ENCODE data around the gene SIPA1L3. TPM values are rescaled to one million over a fixed set of nuclear protein-coding genes. Genes with fewer than 3 reads are reported as not detected.
"Not testable (repeated sequence)": the region's sequence is repeated elsewhere in the genome, so short reads cannot be mapped to it uniquely, and the experiment has no call there.

The SIPA1L3 gene
- total RNA-seq, 2 donors from 2014 or later = 136 to 180 TPM

DNA sequence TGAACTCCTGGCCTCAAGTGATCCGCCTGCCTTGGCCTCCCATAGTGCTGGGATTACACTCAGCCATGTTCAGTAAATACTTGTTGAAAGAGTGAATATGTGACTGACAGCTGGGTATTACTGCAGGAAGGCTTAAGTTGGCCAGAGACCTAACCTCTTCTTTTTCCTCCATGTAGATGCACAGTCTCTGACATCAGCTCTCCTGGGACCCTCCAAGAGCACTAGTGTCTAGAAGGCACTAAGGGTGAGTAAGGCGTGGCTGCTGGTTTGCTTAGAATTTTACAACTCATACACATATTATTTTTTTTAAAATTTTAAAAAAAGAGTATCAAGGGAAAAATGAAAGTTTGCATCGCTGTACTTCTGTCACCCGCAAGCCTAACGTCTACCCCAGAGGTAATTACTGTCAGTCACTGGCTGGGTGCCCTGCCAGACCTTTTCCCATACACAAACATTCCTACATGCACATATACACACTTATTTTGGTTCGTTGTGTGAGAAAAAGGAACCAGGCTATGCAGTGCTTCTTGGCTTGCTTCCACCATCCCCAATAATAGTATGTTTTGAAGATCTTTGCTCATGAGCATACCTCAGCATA is 122.0 kb downstream of the SIPA1L3 start:
- no peak for ATAC-seq
- DNase-seq = no peak
- intact Hi-C loops (cut with DNase I, micrococcal nuclease) = no loop called here

GRCh38 chr19:38030001-38030400 is 123.0 kb downstream of the SIPA1L3 start:
- DNase-seq; ATAC-seq; intact Hi-C loops (cut with DNase I, micrococcal nuclease): not testable (repeated sequence)

DNA sequence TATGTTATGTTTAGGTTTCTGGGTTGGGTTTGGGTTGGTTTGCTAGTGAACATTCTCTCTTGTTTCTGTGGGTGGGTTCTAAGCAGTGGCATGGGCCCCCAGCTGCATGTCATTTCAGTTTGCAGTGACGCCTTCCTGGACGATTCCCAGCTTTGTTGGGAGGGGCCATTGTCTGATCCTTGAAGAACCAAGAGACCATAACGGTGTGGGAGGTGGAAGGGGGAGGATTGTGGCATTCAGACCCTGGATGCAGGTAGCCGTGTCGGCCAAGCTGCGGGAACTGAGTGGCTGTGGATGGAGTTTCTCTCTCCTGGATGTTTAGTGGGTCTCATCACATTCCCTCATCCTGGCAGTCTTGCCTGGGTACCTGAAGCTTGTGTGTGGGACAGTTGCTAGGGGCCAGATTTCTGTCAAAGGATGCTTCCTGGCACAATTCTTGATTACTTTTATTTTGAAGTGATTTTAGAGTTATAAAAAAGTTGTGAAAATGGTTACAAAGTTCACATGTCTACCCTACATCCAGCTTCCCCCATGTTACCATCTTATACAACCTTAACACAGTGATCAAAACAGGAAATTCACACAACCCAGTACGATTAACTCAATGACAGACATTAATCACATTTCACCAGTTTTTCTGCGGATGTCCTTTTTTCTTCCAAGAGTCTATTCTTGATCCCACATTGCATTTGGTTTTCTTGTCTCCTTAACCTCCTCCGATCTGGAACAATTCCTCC is 123.8 kb downstream of the SIPA1L3 start:
- intact Hi-C loops (cut with DNase I, micrococcal nuclease) = no loop called here
- ATAC-seq (no peak), DNase-seq (no peak)

DNA sequence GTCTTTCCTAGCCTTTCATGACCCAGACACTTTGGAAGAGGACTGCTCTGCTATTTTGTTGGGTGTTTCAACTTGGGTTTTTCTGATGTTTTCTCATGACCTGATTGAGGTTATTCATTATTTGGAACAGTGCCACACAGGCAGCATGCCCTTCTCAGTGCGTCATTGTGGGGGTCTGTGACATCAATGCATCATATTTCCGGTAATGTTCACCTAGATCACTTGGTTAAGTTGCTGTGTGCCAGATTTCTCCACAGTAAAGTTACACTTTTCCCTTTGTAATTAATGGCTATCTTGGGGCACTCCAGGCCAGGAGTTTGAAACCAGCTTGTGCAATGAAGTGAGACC is 124.4 kb downstream of the SIPA1L3 start:
- ATAC-seq = no peak
- no peak for DNase-seq
- intact Hi-C loops (cut with DNase I, micrococcal nuclease) = no loop called here

DNA sequence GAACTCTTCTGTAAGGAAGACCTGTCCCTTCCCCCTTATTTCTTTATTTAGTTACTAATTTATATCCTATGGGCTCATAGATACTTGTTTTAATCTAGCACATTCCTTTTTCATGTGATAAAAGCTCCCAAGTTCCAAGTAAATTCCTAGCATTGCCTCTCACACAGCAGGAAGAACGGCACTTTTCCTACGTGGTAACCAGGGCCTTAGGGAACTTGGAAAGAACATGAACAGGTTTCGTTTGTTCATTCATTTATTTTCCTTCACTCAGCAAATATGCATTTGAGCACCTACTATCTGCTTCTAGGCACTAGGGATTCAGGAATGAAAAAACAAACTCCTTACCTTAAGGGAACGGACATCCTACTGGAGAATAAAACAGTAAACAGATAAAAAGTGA is 125.1 kb downstream of the SIPA1L3 start:
- DNase-seq (no peak), ATAC-seq (no peak)
- intact Hi-C loops (cut with DNase I, micrococcal nuclease) = no loop called here

- intact Hi-C loops (cut with DNase I, micrococcal nuclease) = no loop called here
- no peak for DNase-seq
- no peak for ATAC-seq
These were observed 125.9 kb downstream of the SIPA1L3 start for GRCh38 chr19:38032951-38033350.

DNA sequence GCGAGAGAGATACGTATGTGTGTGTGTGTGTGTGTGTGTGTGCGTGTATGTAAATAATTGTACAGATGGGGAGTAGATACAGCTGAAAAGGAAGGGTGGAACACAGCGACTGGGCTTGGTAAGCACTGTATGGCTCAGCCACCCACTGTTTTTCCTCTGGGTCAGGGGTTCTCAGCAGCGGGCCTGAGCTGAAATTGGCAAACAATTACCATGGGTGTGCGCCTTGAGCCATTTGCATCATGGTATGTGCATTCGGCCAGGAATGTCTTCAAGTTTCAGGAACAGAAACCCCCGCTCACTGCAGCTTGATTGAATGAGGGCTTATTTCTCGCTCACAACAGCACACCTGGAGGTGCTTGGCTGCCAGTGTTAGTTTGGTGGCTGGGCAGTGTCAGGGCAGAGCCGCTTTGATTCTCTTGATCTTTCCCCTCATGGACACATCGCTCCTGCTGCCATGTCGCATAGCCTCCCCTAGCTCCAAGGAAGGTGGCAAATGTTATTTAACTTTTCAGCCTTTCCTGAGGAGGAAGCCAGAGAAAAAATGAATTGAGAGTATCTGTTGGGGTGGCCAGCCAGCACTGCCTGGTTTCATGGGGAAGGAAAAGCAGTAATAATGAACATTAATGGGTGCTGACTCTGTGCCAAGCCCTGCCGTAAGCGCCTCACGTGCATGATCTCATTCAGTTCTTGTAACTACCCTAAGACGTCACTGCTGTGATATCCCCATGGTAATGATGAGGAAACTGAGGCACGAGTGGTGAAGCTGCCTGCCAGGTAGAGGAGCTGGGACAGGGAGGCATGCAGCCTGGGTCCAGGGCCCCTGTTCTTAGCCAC is 126.9 kb downstream of the SIPA1L3 start:
- peak in 1 of 2 donors; percentile 23 for DNase-seq
- ATAC-seq = peak; percentile 21
- intact Hi-C loops (cut with DNase I, micrococcal nuclease) = no loop called here

- DNase-seq (no peak), ATAC-seq (no peak)
- intact Hi-C loops (cut with DNase I, micrococcal nuclease) = no loop called here
These were observed 127.5 kb downstream of the SIPA1L3 start for GRCh38 chr19:38034492-38034860.

DNA sequence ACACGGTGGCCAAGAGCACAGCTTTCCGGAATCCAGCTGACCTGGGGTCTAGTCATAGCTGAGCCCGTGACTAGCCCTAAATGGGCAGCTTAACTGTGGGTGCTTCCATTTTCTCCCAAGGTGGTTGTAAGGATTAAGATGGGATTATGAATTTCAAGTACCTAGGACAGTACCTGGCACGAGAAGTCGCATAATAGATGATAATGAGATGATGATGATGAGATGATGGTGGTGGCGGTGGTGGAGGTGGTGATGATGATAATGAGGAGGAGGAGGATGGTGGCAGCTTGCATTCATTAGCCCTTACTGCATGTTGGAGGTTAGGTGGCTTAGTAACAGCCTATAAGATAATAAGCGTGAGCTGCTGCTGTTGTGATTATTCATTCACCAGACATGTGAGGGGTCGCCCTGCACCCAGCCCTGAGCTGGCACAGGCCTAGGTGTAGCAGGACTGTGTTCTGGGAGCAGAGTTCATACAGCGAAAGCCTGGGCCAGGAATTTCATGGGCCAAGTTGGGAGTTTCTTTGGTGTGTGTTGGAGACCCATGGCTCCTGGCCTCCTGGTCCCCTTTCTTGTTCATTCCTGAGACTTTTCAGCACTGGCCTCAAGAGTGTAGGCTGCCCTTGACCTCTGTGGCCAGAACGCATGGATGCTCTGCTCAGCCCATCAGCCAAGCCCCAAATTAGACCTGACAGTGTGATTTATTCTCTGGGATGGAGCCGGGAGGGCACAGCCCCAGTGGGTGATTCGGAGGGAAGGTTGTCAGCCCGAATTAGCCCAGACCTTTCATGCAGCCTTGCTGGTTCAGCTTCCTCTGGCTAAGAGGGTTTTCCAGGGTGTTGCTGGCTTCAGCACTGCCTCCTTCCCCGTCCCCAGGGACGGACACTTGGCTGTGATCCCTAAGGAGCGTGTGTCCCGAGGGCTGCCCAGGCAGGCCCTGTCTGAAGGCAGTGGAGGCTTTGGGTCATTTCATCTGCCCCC is 128.8 kb downstream of the SIPA1L3 start:
- no peak for ATAC-seq
- intact Hi-C loops (cut with DNase I, micrococcal nuclease) = no loop called here
- DNase-seq = no peak

DNA sequence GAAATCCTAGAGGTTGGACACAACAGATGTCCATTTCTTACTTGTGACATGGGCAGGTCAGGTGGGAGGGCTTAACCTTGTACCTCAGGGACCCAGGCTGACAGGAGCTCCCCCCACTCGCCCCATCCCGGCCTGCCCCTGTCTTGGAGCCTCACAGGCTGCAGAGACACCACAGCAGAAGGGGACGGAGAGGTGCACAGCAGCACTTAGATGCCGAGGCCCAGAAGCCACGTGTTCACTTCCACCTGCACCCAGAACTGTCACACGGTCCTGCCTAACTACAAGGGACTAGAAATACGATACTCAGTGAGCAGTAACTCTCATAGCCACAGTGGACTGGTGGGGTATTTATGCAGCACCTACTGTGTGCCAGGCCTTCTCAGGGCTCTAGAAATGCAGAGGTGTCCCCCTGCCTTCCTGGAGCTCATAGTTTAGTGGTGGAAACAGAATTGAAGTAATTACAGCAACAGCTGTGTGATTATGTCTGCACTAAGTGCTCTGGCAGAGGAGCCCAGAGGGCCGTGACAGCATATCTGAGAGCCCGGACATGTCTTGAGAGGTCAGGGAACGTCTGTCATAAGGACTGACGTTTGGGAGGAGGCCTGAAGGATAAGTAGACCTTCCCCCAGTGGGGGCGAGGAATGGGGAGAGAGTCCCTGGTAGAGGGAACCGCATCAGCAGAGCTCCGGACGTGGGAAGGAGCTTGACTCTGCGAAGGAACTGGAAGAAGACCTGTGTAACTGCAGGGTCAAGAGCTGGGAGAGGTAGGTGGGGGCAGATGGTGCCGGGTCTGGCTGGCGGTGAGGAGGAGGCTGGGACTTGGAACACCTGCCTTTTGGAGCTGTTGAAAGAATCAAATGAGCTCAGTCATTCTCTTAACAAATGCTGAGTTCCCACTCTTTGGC is 130.0 kb downstream of the SIPA1L3 start:
- intact Hi-C loops (cut with DNase I, micrococcal nuclease) = no loop called here
- no peak for DNase-seq
- ATAC-seq = no peak

GRCh38 chr19:38039966-38040365 is 133.0 kb downstream of the SIPA1L3 start:
- ATAC-seq (no peak), DNase-seq (no peak)
- intact Hi-C loops (cut with DNase I, micrococcal nuclease) = no loop called here

DNA sequence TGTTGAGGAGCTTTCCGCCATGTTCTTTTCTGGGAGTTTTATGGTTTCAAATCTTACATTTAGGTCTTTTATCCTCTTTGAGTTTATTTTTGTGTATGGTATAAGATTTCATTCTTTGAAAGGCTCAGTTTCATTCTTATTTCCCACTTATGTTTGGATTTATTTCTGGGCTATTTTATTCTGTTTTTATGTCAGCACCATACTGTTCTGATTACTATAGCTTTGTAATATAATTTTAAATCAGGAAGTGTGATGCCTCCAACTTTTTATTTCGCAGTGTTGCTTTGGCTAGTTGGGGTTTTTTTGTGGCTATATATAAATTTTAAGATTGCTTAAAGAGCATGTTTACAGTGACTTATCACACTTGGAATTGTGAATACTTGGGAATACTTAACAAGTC is 135.1 kb downstream of the SIPA1L3 start:
- intact Hi-C loops (cut with DNase I, micrococcal nuclease) = no loop called here
- ATAC-seq (no peak), DNase-seq (no peak)

DNA sequence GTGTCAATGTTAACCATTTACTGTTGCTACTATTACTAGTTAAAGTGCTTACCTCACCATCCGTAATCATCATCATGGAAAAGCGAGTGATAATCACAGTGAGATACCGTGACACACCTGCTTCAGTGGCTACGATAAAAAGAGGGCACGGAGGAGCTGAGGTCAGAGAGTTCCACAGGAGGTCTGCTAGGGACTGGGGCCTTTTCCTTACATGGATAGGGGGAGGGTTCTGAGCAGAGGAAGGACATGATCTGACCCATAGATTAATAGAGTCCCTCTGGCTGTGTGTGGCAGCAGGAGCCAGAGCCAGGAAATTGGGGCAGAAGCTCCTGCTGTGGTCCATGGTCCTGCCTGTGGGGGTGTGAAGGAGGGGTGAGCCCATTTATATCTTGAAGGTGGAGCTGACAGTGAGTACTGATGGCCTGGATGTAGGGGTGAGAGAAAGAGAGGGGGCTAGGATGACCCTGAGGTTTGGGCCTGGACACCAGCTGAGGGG is 136.7 kb downstream of the SIPA1L3 start:
- DNase-seq = no peak
- no peak for ATAC-seq
- intact Hi-C loops (cut with DNase I, micrococcal nuclease) = no loop called here

DNA sequence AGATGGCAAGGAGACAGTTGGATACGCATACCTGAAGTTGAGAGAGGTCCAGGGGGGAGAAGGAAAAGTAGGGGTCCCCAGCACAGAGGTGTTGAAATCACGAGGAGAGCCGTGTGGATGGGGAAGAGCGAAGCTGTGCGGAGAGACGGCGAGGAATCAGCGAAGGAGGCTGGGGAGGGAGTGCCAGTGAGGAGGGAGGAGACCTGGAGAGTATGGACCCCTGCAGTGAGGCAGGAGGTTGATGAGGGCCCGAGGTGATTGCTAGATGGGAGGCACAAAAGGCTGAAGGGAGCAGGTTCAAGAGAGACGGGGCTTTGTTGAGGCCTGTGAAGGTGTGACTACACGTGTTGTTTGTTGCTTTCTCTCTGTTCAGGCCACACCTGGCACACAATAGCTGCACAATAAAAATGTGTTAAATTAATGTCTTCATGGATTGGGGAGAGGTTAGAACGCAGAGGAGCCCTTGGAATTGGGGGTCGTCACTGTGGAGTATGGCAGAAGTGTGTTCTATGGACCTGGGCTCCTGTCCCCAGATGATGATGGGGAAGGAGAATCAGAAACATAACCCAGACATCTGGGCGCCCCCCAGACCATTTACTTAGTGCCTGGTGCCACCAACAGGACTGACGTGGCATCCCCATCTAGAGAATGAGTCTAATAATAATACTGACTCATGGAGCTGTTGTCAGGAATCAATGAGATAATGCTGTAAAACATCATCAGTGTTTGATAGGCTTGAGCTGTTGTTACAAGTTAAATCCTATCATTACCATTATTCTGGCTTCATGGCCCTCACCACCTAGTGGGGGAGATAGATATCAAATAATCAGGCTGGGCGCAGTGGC is 137.5 kb downstream of the SIPA1L3 start:
- intact Hi-C loops (cut with DNase I, micrococcal nuclease) = no loop called here
- DNase-seq = no peak
- ATAC-seq = no peak

- DNase-seq (no peak), ATAC-seq (no peak)
- intact Hi-C loops (cut with DNase I, micrococcal nuclease) = no loop called here
These were observed 138.7 kb downstream of the SIPA1L3 start for GRCh38 chr19:38045554-38046253.

- peak in 1 of 2 donors; percentile 45 for DNase-seq
- ATAC-seq = no peak
- intact Hi-C loops (cut with DNase I, micrococcal nuclease) = no loop called here
These were observed 139.4 kb downstream of the SIPA1L3 start for GRCh38 chr19:38046254-38047048.

Data from left colon (tissue), 2 donors.